IMR-90 (cell line): ENCODE results near the gene SH2D6. TPM values are rescaled to one million over a fixed set of nuclear protein-coding genes. Genes with fewer than 3 reads are reported as not detected.
A peak's percentile ranks its signal among the peaks of the same experiment; 100 is the strongest.

Experiments
- ATAC-seq: fragments of 200-7000 bp; cut with Tn5 transposase; 2 replicates; pipeline ENCODE4 v1.9.1; 2020; ENCODE audit warnings: low read depth, mild to moderate bottlenecking, moderate library complexity
- BruUV-seq: library from RNA; stranded (reverse); fragments of 400-500 nt; replicated peaks from 2 replicates; lab custom pipeline; 2021; lab: Mats Ljungman, UMichigan
- CTCF ChIA-PET: fragments of 300-600 bp; formaldehyde crosslinking; extraction: SDS; loops from one replicate; lab custom pipeline; 2021; ENCODE audit warnings: antibody characterized with exemption; lab: Yijun Ruan, JAX
- POLR2A ChIA-PET: fragments of 300-600 bp; sonication (Branson Sonifier 250); formaldehyde crosslinking; loops from one replicate; lab custom pipeline; 2022; ENCODE audit warnings: antibody characterized with exemption; ENCODE audit not compliant: unreplicated experiment; lab: Charles Lee
- DNase-seq: peaks from one replicate; pipeline ENCODE4 v3.0.0; 2013
- H2AFZ ChIP-seq: replicated peaks from 2 replicates; pipeline ENCODE3; 2013; ENCODE audit warnings: low read length, mild to moderate bottlenecking; ENCODE audit not compliant: poor library complexity
- H2AK5ac ChIP-seq: 2 replicates; pipeline ENCODE4 v1.6.1; 2013; ENCODE audit warnings: low read depth, low read length, inconsistent platforms
- H2AK9ac ChIP-seq: replicated peaks from 2 replicates; pipeline ENCODE3; 2013; ENCODE audit warnings: mild to moderate bottlenecking, low read depth, low read length, moderate library complexity; ENCODE audit not compliant: poor library complexity
- H2BK120ac ChIP-seq: 2 replicates; pipeline ENCODE4 v1.6.1; 2013; ENCODE audit warnings: low read depth, low read length, inconsistent platforms
- H2BK15ac ChIP-seq: 3 replicates; pipeline ENCODE4 v1.6.1; 2013; ENCODE audit warnings: low read depth, low read length, inconsistent platforms
- H2BK20ac ChIP-seq: 2 replicates; pipeline ENCODE4 v1.6.1; 2013; ENCODE audit warnings: low read depth, mild to moderate bottlenecking, inconsistent platforms, low read length, moderate library complexity
- H2BK5ac ChIP-seq: 2 replicates; pipeline ENCODE4 v1.6.1; 2013; ENCODE audit warnings: mild to moderate bottlenecking, low read depth, low read length, inconsistent platforms; ENCODE audit not compliant: poor library complexity, severe bottlenecking
- H3K14ac ChIP-seq: replicated peaks from 2 replicates; pipeline ENCODE4 v1.6.1; 2013; ENCODE audit warnings: low read depth, low read length, inconsistent platforms
- H3K18ac ChIP-seq: 2 replicates; pipeline ENCODE4 v1.6.1; 2013; ENCODE audit warnings: low read depth, low read length, control low read depth
- H3K23ac ChIP-seq: 2 replicates; pipeline ENCODE4 v1.6.1; 2013; ENCODE audit warnings: low read depth, low read length, inconsistent platforms
- H3K27ac ChIP-seq: 2 replicates; pipeline ENCODE4 v1.5.1; 2013; ENCODE audit warnings: mild to moderate bottlenecking, control low read depth, low read length; ENCODE audit not compliant: insufficient read depth
- H3K27me3 ChIP-seq: 2 replicates; pipeline ENCODE4 v1.6.1; 2013; ENCODE audit warnings: low read length; ENCODE audit not compliant: control insufficient read depth, insufficient read depth
- H3K36me3 ChIP-seq: 2 replicates; pipeline ENCODE4 v1.6.1; 2013; ENCODE audit warnings: low read length, mixed read lengths; ENCODE audit not compliant: control insufficient read depth, insufficient read depth
- H3K4ac ChIP-seq: 2 replicates; pipeline ENCODE4 v1.6.1; 2013; ENCODE audit warnings: low read depth, low read length, inconsistent platforms
- H3K4me1 ChIP-seq: 2 replicates; pipeline ENCODE4 v1.6.1; 2013; ENCODE audit warnings: low read length, mixed read lengths; ENCODE audit not compliant: control insufficient read depth, insufficient read depth
- H3K4me2 ChIP-seq: 2 replicates; pipeline ENCODE4 v1.6.1; 2013; ENCODE audit warnings: low read depth, mild to moderate bottlenecking, control low read depth, low read length, moderate library complexity
- H3K4me3 ChIP-seq: 2 replicates; pipeline ENCODE4 v1.5.1; 2013; ENCODE audit warnings: low read depth, mild to moderate bottlenecking, control low read depth, low read length, moderate library complexity; ENCODE audit not compliant: insufficient read depth
- H3K56ac ChIP-seq: 2 replicates; pipeline ENCODE4 v1.6.1; 2013; ENCODE audit warnings: low read length, inconsistent platforms; ENCODE audit not compliant: insufficient read depth; ENCODE audit errors: extremely low read depth
- H3K79me1 ChIP-seq, 2 experiments: 2 replicates each; pipeline ENCODE4 v1.6.1; 2013; ENCODE audit warnings: low read length in 2 of 2, inconsistent platforms in 1 of 2, low read depth in 1 of 2
- H3K9ac ChIP-seq: 2 replicates; pipeline ENCODE4 v1.6.1; 2013; ENCODE audit warnings: low read depth, low read length, control low read depth
- H3K9me1 ChIP-seq: 2 replicates; pipeline ENCODE4 v1.6.1; 2013; ENCODE audit warnings: low read length, inconsistent platforms; ENCODE audit not compliant: insufficient read depth
- H3K9me3 ChIP-seq: 2 replicates; pipeline ENCODE4 v1.6.1; 2013; ENCODE audit warnings: low read length; ENCODE audit not compliant: control insufficient read depth, insufficient read depth
- H4K20me1 ChIP-seq: 2 replicates; pipeline ENCODE4 v1.6.1; 2013; ENCODE audit warnings: low read length, inconsistent platforms; ENCODE audit not compliant: insufficient read depth
- H4K5ac ChIP-seq: 2 replicates; pipeline ENCODE4 v1.6.1; 2013; ENCODE audit warnings: mild to moderate bottlenecking, low read depth, low read length, control low read depth
- H4K8ac ChIP-seq, 2 experiments: 2 replicates each; pipeline ENCODE4 v1.6.1; 2013; ENCODE audit warnings: low read depth in 2 of 2, low read length in 2 of 2, control low read depth in 1 of 2, inconsistent platforms in 1 of 2
- H4K91ac ChIP-seq: 2 replicates; pipeline ENCODE4 v1.6.1; 2013; ENCODE audit warnings: low read depth, low read length, inconsistent platforms; ENCODE audit not compliant: insufficient read depth
- BHLHE40 ChIP-seq: fragments of 150-350 bp; IDR thresholded peaks from 2 replicates; pipeline ENCODE4 v1.6.1; 2016; ENCODE audit warnings: mild to moderate bottlenecking, low read depth, low read length
- CHD1 ChIP-seq: IDR thresholded peaks from 2 replicates; pipeline ENCODE4 v1.6.1; 2012; ENCODE audit warnings: low read depth, low read length, improper control_type of control experiment
- NFE2L2 ChIP-seq: fragments of 150-350 bp; IDR thresholded peaks from 2 replicates; pipeline ENCODE4 v1.6.1; 2016; ENCODE audit warnings: low read depth, mild to moderate bottlenecking, low read length
- RCOR1 ChIP-seq: IDR thresholded peaks from 2 replicates; pipeline ENCODE4 v1.6.1; 2012; ENCODE audit warnings: mild to moderate bottlenecking, low read length, improper control_type of control experiment; ENCODE audit not compliant: insufficient replicate concordance
- WGBS, 2 experiments: methylation state at CpG; one replicate each; pipeline versions ENCODE4 v1.1.5 to v1.1.7; 2013; ENCODE audit warnings: missing lambda C conversion rate in 2 of 2; ENCODE audit not compliant: insufficient read length in 1 of 2; ENCODE audit errors: extremely low coverage in 2 of 2; 5-methylcytosine and 5-hydroxymethylcytosine counted together
- dilution Hi-C: fragments of 300-500 bp; cut with HindIII; formaldehyde crosslinking; loops from one replicate; pipeline ENCODE4 v1.14.3; 2018; ENCODE audit warnings: low sequenced_read_pairs; ENCODE audit not compliant: unreplicated experiment
- in situ Hi-C: fragments of 300-500 bp; cut with MboI; formaldehyde crosslinking; loops from 3 replicates; pipeline ENCODE4 v1.14.3; 2019; ENCODE audit warnings: low sequenced_read_pairs, inconsistent platforms, mixed read lengths
- intact Hi-C: fragments of 100-400 bp; cut with micrococcal nuclease; formaldehyde crosslinking; loops from 2 replicates; pipeline ENCODE4 v1.10.0; 2022
- polyA plus RNA-seq, 3 experiments: library from polyadenylated mRNA; depleted of rRNA; stranded (reverse); fragments of >200 nt; gene quantifications; 2 replicates each; pipeline ENCODE4 v1.2.3, GENCODE V29; 2012; ENCODE audit warnings: low replicate concordance in 1 of 3
- total RNA-seq: library from RNA; depleted of rRNA; stranded (reverse); fragments of >200 nt; gene quantifications from 2 replicates; pipeline ENCODE4 v1.2.3, GENCODE V29; 2012
- TF ChIP-seq, protein P1 (sequence below): conservative IDR thresholded peaks from 2 replicates; pipeline ENCODE4 v1.5.1; 2012; ENCODE audit warnings: mild to moderate bottlenecking, low read depth, low read length, improper control_type of control experiment
- TF ChIP-seq, protein P2 (sequence below): fragments of 150-350 bp; IDR thresholded peaks from 2 replicates; pipeline ENCODE4 v1.6.1; 2017; ENCODE audit warnings: mild to moderate bottlenecking, antibody characterized with exemption, low read length, low read depth

SH2D6 gene
- total and polyA plus RNA-seq, 2 of the 4 experiments (the other 2 are of a cell fraction): 0.32 to 0.36 TPM

DNA sequence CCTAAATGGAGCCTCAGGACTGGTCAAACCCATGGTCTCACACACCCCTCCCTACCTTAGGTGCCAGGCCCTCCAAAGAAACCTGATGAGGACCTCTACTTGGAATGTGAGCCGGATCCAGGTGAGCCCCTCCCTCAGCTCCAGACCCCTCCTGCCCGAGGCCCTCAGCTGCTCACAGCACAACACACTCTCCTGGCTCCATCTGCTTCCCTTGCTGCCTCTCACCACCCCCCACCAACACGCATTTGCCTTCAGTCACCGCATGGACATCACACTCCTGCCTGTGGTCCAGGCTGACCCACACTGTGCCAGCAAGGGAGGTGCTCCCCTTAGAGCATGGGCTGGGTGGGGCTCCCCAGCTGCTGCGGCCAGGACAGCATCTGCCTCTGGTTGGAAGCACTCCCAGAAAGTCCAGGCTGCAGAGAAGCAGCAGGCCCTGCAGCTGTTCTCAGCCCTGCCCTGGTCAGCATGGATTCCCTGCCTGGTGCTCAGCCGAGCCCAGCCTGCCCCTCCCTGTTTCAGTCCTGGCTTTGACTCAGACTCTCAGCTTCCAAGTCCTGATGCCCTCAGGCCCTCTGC is 15.1 kb downstream of the SH2D6 start (continued):
- TF ChIP-seq NFE2L2 (no peak), RCOR1 (peak; percentile 79)

DNA sequence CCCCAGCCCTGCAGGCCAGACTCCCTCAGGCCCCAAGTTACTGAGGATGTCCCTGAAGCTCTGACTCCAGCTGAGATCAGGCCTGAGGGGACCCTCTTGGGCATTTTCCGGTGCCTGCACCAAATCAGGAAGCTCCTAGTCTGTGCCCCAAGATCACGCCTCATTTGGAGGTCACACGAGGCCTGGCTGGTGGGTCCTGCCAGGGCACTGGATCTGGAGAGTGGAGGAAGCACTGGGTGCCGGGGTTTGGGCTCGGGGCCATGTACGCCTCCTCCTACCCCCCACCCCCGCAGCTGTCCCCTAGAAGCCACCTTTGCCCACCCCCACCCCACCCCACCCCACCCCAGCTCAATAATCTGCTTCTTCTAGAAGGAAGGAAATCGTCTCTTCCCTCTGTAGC is 16.2 kb downstream of the SH2D6 start:
- no peak overlapping the region for H2AK9ac ChIP-seq
- dilution Hi-C loops: no loop called here

More for the DNA sequence above, 16.2 kb downstream of the SH2D6 start:
- Histone ChIP-seq H4K5ac (no peak overlapping the region), H2BK15ac (no peak overlapping the region), H3K14ac (no peak overlapping the region), H4K8ac (no peak overlapping the region), H3K9ac (no peak overlapping the region), H3K56ac (no peak overlapping the region), H4K20me1 (no peaks in the 10 kb centered on the region), H3K4me2 (no peak overlapping the region), H3K4ac (0 out of 2 replicates have a peak overlapping the region, but pooled peaks have one; percentile 32), H3K27ac (no peak overlapping the region), H2BK120ac (peak overlapping the region; percentile 57), H2BK20ac (peak overlapping the region; percentile 27; the same call in 1 of the 2 replicates), H3K27me3 (no peaks in the 10 kb centered on the region), H3K36me3 (no peaks in the 10 kb centered on the region), H3K9me3 (no peaks in the 10 kb centered on the region), H3K18ac (no peak overlapping the region), H3K23ac (no peak overlapping the region), H3K4me1 (peaks cover 33% of the 10 kb centered on the region), H4K91ac (peak overlapping the region; percentile 33; the same call in 1 of the 2 replicates), H2BK5ac (no peak overlapping the region), H3K9me1 (peaks cover 19% of the 10 kb centered on the region; the same call in 1 of the 2 replicates), H3K4me3 (no peak overlapping the region), H3K79me1 (peaks cover 0 to 10% of the 10 kb centered on the region in 2 experiments; a peak in 1 of 4 replicates), H2AFZ (no peak overlapping the region), H2AK5ac (no peak overlapping the region; the same call in none of the 2 replicates)
- TF ChIP-seq, protein P1, sequence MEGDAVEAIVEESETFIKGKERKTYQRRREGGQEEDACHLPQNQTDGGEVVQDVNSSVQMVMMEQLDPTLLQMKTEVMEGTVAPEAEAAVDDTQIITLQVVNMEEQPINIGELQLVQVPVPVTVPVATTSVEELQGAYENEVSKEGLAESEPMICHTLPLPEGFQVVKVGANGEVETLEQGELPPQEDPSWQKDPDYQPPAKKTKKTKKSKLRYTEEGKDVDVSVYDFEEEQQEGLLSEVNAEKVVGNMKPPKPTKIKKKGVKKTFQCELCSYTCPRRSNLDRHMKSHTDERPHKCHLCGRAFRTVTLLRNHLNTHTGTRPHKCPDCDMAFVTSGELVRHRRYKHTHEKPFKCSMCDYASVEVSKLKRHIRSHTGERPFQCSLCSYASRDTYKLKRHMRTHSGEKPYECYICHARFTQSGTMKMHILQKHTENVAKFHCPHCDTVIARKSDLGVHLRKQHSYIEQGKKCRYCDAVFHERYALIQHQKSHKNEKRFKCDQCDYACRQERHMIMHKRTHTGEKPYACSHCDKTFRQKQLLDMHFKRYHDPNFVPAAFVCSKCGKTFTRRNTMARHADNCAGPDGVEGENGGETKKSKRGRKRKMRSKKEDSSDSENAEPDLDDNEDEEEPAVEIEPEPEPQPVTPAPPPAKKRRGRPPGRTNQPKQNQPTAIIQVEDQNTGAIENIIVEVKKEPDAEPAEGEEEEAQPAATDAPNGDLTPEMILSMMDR: no peak
- TF ChIP-seq BHLHE40 (no peak), CHD1 (no peak)
- TF ChIP-seq, protein P2, sequence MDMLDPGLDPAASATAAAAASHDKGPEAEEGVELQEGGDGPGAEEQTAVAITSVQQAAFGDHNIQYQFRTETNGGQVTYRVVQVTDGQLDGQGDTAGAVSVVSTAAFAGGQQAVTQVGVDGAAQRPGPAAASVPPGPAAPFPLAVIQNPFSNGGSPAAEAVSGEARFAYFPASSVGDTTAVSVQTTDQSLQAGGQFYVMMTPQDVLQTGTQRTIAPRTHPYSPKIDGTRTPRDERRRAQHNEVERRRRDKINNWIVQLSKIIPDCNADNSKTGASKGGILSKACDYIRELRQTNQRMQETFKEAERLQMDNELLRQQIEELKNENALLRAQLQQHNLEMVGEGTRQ: no peak
- ATAC-seq (no peak), DNase-seq (no peak)
- in situ Hi-C loops: no loop called here
- POLR2A ChIA-PET: interaction anchor here (1.1 kb wide), 1 partner anchor 105 kb away, joined by 6 read pairs; no protein-coding TSS in a partner anchor
- BruUV-seq: no TSS peak
- CTCF ChIA-PET: no interaction called here
- intact Hi-C loops: no loop called here
- WGBS, 2 experiments: no CpG with 5 or more reads among the region's 8 CpGs
